Astrocyte of the cerebellum (primary cell): ENCODE measurements around the gene IGF2.

ENCODE experiments used
- DNase-seq: peaks from one replicate; pipeline ENCODE4 v3.0.0-alpha.2; 2011; ENCODE audit warnings: low read depth
- H3K4me3 ChIP-seq: 2 replicates; pipeline ENCODE4 v1.5.1; 2011; ENCODE audit warnings: mild to moderate bottlenecking, low read depth, low read length, moderate library complexity
- CTCF ChIP-seq: IDR thresholded peaks from 2 replicates; pipeline ENCODE4 v1.5.1; 2012; ENCODE audit warnings: low read length, low read depth, moderate library complexity, mild to moderate bottlenecking; ENCODE audit errors: missing control alignments
- in situ Hi-C: cut with HindIII; loops from 2 replicates; pipeline ENCODE4 v1.10.0; 2017; ENCODE audit warnings: low sequenced_read_pairs

The IGF2 gene

GRCh38 chr11:2171591-2172003, 32.4 kb upstream of the IGF2 start, which contains the start of gene TH:
Gene TH, minus strand, starts transcription at chr11:2171815. Its CDS starts 29 bp downstream, at chr11:2171786.
- H3K4me3 ChIP-seq: no peak within 1 kb of the TSS
- no peak for DNase-seq
- in situ Hi-C loops: no loop called here

GRCh38 chr11:2169626-2170570, 30.7 kb upstream of the IGF2 start:
- no peak for DNase-seq
- no peak overlapping the region for H3K4me3 ChIP-seq
- in situ Hi-C loops: no loop called here
- no peak for TF ChIP-seq CTCF

More at GRCh38 chr11:2171591-2172003, 32.4 kb upstream of the IGF2 start, which contains the start of gene TH:
- no peak for TF ChIP-seq CTCF

- TF ChIP-seq CTCF: no peak
- in situ Hi-C loops: no loop called here
- DNase-seq: no peak
- H3K4me3 ChIP-seq: no peak overlapping the region
Observed at GRCh38 chr11:2169005-2169378, 29.8 kb upstream of the IGF2 start.

- no peak for DNase-seq
- no peak overlapping the region for H3K4me3 ChIP-seq
- TF ChIP-seq CTCF: no peak
- in situ Hi-C loops: no loop called here
Observed at GRCh38 chr11:2168286-2169004, 29.3 kb upstream of the IGF2 start.

- in situ Hi-C loops: no loop called here
- no peak for TF ChIP-seq CTCF
- no peak for DNase-seq
- no peak overlapping the region for H3K4me3 ChIP-seq
Observed at GRCh38 chr11:2167141-2168045, 28.2 kb upstream of the IGF2 start.
